Gastroesophageal sphincter (tissue), 4 donors: ENCODE results near the gene CXXC5. TPM values are rescaled to one million over a fixed set of nuclear protein-coding genes. Genes with fewer than 3 reads are reported as not detected.

Source experiments
- ATAC-seq: fragments of 150-250 bp; one replicate; pipeline ENCODE4 v1.9.1; 2016; ENCODE audit warnings: mild to moderate bottlenecking, moderate library complexity
- H3K27ac ChIP-seq, 4 donors: fragments of 200-600 bp; sonication (generic) in 3 of 4; 1 replicate in 3 of 4; 2 replicates in 1 of 4; pipeline ENCODE4 v1.5.1; 2016 to 2019
- H3K27me3 ChIP-seq: fragments of 200-600 bp; sonication (generic); one replicate; pipeline ENCODE4 v1.5.1; 2019
- H3K36me3 ChIP-seq, 2 donors: fragments of 200-600 bp; sonication (generic); one replicate each; pipeline ENCODE4 v1.5.1; 2019; ENCODE audit warnings: control low read depth in 1 of 2
- H3K4me1 ChIP-seq, 3 donors: fragments of 200-600 bp; sonication (generic); 1 replicate in 2 of 3; 2 replicates in 1 of 3; pipeline ENCODE4 v1.5.1; 2016 to 2019; ENCODE audit warnings: control low read depth in 2 of 3
- H3K4me3 ChIP-seq, 2 donors: fragments of 200-600 bp; sonication (generic); one replicate each; pipeline ENCODE4 v1.5.1; 2019; ENCODE audit warnings: mild to moderate bottlenecking in 1 of 2, moderate library complexity in 1 of 2
- H3K9me3 ChIP-seq, 3 donors: fragments of 200-600 bp; sonication (generic); one replicate each; pipeline ENCODE4 v1.5.1; 2017 to 2019; ENCODE audit warnings: control low read depth in 2 of 3
- CTCF ChIP-seq, 4 experiments: fragments of 200-600 bp in 2 of 4; fragments of 450-650 bp in 2 of 4; sonication (generic) in 1 of 4; IDR thresholded peaks; one replicate each; pipeline ENCODE4 v1.5.1; 2017 to 2019; ENCODE audit warnings: antibody characterized with exemption in 4 of 4, mild to moderate bottlenecking in 2 of 4, moderate library complexity in 2 of 4
- EP300 ChIP-seq: sonication (generic); formaldehyde crosslinking; IDR thresholded peaks from one replicate; pipeline ENCODE4 v1.6.1; 2017; ENCODE audit warnings: antibody characterized with exemption, mild to moderate bottlenecking
- POLR2A ChIP-seq, 2 donors: fragments of 450-650 bp; IDR thresholded peaks; one replicate each; pipeline ENCODE4 v1.6.1; 2017; ENCODE audit warnings: antibody characterized with exemption in 2 of 2, mild to moderate bottlenecking in 2 of 2, moderate library complexity in 1 of 2
- POLR2AphosphoS5 ChIP-seq: sonication (generic); formaldehyde crosslinking; IDR thresholded peaks from one replicate; pipeline ENCODE4 v1.6.1; 2017; ENCODE audit warnings: antibody characterized with exemption
- WGBS, 2 donors: methylation state at CpG; one replicate each; pipeline ENCODE4 v1.1.5; 2018; ENCODE audit warnings: low coverage in 1 of 2; 5-methylcytosine and 5-hydroxymethylcytosine counted together
- small RNA-seq, 4 donors: library from RNA; depleted of rRNA; stranded (forward); fragments of <200 nt; gene quantifications; one replicate each; pipeline ENCODE3, GENCODE V24; 2016
- total RNA-seq, 4 donors: library from RNA; depleted of rRNA; stranded (reverse); fragments of >200 nt; gene quantifications; one replicate each; pipeline ENCODE4 v1.1.0, GENCODE V29; 2016

The CXXC5 gene
- total RNA-seq, 4 donors from 2014 or later = 30.0 to 50.7 (median 35.1) TPM

- ATAC-seq = no peak
- no peak overlapping the region for H3K27ac ChIP-seq
- TF ChIP-seq POLR2A (IDR thresholded peaks at IDR 0.05) (no peak), POLR2AphosphoS5 (no peak), EP300 (no peak), CTCF (IDR thresholded peaks at IDR 0.05) (no peak)
- H3K4me1 ChIP-seq = no peaks in the 10 kb centered on the region
- H3K36me3 ChIP-seq = no peaks in the 10 kb centered on the region
- H3K4me3 ChIP-seq = no peak overlapping the region
- H3K27me3 ChIP-seq = no peaks in the 10 kb centered on the region
- no peaks in the 10 kb centered on the region for H3K9me3 ChIP-seq
- WGBS, 2 donors = 100% methylated on average over 1 to 2 of the region's 2 CpGs
Observed at GRCh38 chr5:139732019-139732418, 83.9 kb downstream of the CXXC5 start.

- Histone ChIP-seq H3K4me1 (no peaks in the 10 kb centered on the region), H3K9me3 (no peaks in the 10 kb centered on the region), H3K27ac (peak overlapping the region in 3 of 4 donors; percentile 31 to 51 (median 41)), H3K36me3 (no peaks in the 10 kb centered on the region), H3K27me3 (no peaks in the 10 kb centered on the region), H3K4me3 (no peak overlapping the region)
- ATAC-seq = no peak
- TF ChIP-seq CTCF (IDR thresholded peaks at IDR 0.05) (no peak), POLR2A (IDR thresholded peaks at IDR 0.05) (no peak), POLR2AphosphoS5 (no peak), EP300 (no peak)
- 90% methylated on average over 8 of the region's 12 CpGs; no CpG with 5 or more reads in 1 of the 2 donors for WGBS, 2 donors
Observed at GRCh38 chr5:139733010-139733688, 85.0 kb downstream of the CXXC5 start.

Small RNA genes within 50 kb of the gene (small RNA-seq; reads per million reads assigned to genes)
- gene RNU6-236P = 0 reads per million in 4 donors

Other genes starting within 250 kb of the CXXC5 start
- 10 to 100 TPM in 2 of 4 donors, 1 to 10 TPM in 2; 1.5 to 13.5 (median 6.3) TPM for gene SPATA24, start 244.3 kb upstream of the CXXC5 start, total RNA-seq
- gene DNAJC18, start 208.8 kb upstream of the CXXC5 start, total RNA-seq = 10 to 100 TPM in 3 of 4 donors, 1 to 10 TPM in 1; 7.6 to 27.7 (median 14.5) TPM
- 10 to 100 TPM in 3 of 4 donors, 1 to 10 TPM in 1; 7.6 to 34.9 (median 21.8) TPM for gene ECSCR, start 185.6 kb upstream of the CXXC5 start, total RNA-seq
- gene SMIM33, start 177.3 kb upstream of the CXXC5 start, total RNA-seq = not detected
- 10 to 100 TPM; 36.3 to 63.7 (median 50.6) TPM for gene STING1, start 165.6 kb upstream of the CXXC5 start, total RNA-seq
- 100 to 1,000 TPM in 1 of 4 donors, 10 to 100 TPM in 3; 65.2 to 114 (median 85.6) TPM for gene UBE2D2, start 87.0 kb upstream of the CXXC5 start, total RNA-seq
- under 1 TPM in 2 of 4 donors, not detected in 2; 0.13 to 0.16 TPM for gene PSD2, start 147.5 kb downstream of the CXXC5 start, total RNA-seq